Erythroblast (primary cell): ENCODE measurements around the gene ZNF74.
"Not testable (repeated sequence)": the region's sequence is repeated elsewhere in the genome, so short reads cannot be mapped to it uniquely, and the experiment has no call there.

Experiments
- GATA1 ChIP-seq: IDR thresholded peaks from 2 replicates; pipeline ENCODE4 v1.6.1; 2011; ENCODE audit warnings: low read depth, mild to moderate bottlenecking, control low read depth, low read length, moderate library complexity
- POLR2A ChIP-seq: IDR thresholded peaks from 2 replicates; pipeline ENCODE4 v1.6.1; 2011; ENCODE audit warnings: mild to moderate bottlenecking, low read length

- TF ChIP-seq POLR2A, GATA1: not testable (repeated sequence)
Observed at GRCh38 chr22:20376983-20377382, 17.0 kb upstream of the ZNF74 start.
